D721Med (cell line): ENCODE measurements around the gene SURF2.
"Not testable (repeated sequence)": the region's sequence is repeated elsewhere in the genome, so short reads cannot be mapped to it uniquely, and the experiment has no call there.

Experiments used
- DNase-seq: peaks from one replicate; pipeline ENCODE4 v3.0.0; 2011; ENCODE audit warnings: low spot score; ENCODE audit not compliant: insufficient read length
- FAIRE-seq: peaks from 2 replicates; lab custom pipeline; 2011; peaks lifted over from hg19 to GRCh38; lab: Jason Lieb, UNC
- CTCF ChIP-seq: IDR thresholded peaks from 2 replicates; pipeline ENCODE4 v1.5.1; 2012; ENCODE audit warnings: mild to moderate bottlenecking, control low read depth; ENCODE audit not compliant: insufficient read depth; ENCODE audit errors: missing control alignments

Gene SURF2

DNA sequence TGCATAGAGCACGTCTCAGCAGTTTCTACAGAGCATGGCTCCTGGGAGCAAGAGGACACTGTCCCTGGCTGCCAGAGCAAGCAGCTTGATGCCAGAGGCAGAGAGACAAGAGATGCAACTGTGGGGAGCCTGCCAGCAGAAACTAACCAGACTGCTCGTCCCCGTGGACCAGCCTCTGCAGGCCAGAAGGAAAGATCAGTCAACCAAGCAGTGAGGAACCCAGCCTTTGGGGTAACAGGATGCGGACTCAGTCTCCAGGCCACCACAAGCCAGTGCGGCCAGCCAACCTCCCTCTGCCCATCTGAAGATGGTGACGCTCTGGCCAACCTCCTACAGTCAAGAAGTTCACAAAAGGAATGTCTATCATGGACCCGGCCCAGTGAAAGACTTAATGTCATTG lies 15.8 kb downstream of the SURF2 start:
- no peak for DNase-seq
- FAIRE-seq: no peak
- no peak for TF ChIP-seq CTCF

- DNase-seq (no peak), FAIRE-seq (no peak)
- no peak for TF ChIP-seq CTCF
Measured at GRCh38 chr9:133374612-133375115, 18.3 kb downstream of the SURF2 start.

DNA sequence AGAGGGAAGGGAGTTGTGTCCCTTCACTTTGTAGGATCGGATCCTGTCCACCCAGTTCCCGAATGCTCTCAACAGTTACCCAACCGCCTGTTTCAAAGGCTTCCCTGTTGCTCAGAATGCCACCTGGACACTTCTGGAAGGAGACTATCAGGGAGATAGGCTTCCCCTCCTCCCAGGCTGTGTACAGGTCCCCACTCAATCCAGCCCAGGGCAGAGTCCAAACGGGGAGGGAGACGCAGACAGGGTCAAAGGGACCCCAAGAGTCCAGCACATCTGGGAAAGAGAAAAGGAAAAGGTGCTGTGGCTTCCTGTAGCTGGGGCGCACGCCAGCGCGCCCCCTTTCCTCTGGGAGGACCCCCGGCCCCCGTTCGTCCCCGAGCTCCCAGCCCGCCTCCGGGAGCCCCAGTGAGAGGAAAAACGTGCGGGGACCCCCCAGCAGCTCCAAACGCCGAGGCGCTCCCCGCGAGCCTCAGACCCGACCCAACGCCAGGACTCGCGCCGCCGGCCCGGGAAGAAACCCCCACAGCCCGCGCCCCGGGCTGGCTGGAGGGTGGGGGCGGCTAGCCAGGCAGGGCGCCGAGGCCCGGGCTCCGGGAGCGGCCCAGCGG lies 18.9 kb downstream of the SURF2 start:
- peak; percentile 1 for TF ChIP-seq CTCF
- FAIRE-seq (no peak), DNase-seq (no peak)

GRCh38 chr9:133375724-133376654 lies 19.6 kb downstream of the SURF2 start, which contains the start of the genes STKLD1 and SURF4:
STKLD1 (plus strand) TSS chr9:133376366; CDS start chr9:133376474, 108 bp downstream.
SURF4 (minus strand) TSS chr9:133376060; CDS start chr9:133375969, 91 bp downstream.
- FAIRE-seq: no peak
- peak; percentile 97 for DNase-seq
- TF ChIP-seq CTCF: no peak

GRCh38 chr9:133377280-133377679 lies 20.9 kb downstream of the SURF2 start:
- DNase-seq, FAIRE-seq: not testable (repeated sequence)

DNA sequence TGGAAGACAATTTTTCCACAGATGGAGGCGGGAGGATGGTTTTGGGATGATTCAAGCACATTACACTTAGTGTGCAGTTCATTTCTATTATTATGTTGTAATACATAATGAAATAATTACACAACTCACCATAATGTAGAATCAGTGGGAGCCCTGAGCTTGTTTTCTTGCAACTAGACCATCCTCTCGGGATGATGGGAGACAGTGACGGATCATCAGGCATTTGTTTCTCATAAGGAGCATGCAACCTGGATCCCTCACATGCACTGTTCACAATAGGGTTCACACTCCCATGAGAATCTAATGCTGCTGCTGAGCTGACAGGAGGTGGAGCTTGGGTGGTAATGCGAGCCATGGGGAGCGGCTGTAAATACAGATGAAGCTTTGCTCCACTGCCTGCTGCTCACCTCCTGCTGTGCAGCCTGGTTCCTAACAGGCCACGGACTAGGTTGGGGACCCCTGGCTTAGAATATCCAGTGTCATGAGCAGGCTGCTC lies 21.4 kb downstream of the SURF2 start:
- TF ChIP-seq CTCF: no peak
- FAIRE-seq: no peak
- DNase-seq: no peak

GRCh38 chr9:133378408-133378962 lies 22.1 kb downstream of the SURF2 start:
- FAIRE-seq (no peak), DNase-seq (no peak)
- TF ChIP-seq CTCF: no peak
